HG03575 (cell line): Measurements from ENCODE around the gene OPRL1.

Experiments used
- ATAC-seq: cut with Tn5 transposase; IDR thresholded peaks from one replicate; pipeline ENCODE4 v1.9.1; 2021; ENCODE audit not compliant: unreplicated experiment, insufficient number of reproducible peaks, low FRiP score; ENCODE audit errors: extremely low read depth

The OPRL1 gene

DNA sequence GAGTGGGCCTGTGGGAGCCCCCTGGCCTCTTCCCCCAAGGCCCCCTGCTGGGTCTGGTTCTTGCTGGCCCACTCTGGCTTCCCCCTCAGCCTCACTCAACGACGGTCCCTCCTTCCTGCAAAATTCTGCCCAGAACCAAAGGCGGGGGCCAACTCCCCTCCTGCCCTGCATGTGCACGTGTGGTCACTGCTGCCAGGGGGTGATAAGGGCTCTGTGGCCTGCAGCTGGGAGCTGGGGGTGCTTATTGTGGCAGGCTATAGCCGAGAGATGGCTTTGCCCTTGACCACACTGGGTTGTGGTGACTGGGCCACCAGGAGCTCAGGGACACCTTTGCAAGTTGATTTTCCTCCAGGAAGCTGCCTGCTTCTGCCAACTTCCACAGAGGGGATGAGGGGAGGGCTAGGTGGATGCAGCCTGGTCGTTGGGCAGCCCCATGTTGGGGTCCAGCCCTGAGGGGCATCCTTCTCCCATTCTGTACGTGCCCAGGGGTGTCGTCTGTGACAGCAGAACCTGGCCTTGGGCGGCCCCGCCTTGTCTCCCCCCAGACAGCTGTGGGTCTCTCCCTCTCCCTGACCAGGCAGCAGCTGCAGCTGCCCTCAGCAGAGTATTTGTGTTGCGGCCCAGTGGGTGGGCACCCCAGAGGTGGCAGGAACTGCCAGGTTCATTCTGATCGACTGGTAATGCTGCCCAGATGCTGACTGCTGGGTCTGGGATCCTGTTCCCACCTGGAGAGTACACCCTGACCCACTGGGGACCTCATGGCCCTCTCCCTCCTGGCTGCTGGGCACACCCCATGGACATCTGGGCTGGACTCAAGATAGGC lies 11.3 kb upstream of the OPRL1 start:
- no peak for ATAC-seq

DNA sequence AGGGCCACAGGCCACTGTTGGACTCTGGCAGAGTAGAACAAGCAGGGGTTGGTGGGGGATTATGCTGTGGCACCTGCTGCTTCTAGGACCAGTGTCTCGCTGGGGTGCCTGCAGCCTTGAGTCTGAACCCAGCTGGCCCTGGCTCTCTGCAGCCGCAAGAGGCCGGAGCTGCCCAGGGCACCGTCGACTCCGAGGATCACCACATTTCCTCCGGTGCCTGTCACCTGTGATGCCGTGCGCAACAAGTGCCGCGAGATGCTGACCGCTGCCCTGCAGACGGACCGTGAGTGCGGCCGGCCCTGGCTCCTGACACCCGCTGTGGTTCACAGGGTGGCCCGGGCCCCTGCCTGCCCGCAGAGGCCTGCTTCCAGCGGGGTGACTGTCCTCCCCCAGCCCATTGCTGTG lies 10.7 kb upstream of the OPRL1 start:
- ATAC-seq: no peak

DNA sequence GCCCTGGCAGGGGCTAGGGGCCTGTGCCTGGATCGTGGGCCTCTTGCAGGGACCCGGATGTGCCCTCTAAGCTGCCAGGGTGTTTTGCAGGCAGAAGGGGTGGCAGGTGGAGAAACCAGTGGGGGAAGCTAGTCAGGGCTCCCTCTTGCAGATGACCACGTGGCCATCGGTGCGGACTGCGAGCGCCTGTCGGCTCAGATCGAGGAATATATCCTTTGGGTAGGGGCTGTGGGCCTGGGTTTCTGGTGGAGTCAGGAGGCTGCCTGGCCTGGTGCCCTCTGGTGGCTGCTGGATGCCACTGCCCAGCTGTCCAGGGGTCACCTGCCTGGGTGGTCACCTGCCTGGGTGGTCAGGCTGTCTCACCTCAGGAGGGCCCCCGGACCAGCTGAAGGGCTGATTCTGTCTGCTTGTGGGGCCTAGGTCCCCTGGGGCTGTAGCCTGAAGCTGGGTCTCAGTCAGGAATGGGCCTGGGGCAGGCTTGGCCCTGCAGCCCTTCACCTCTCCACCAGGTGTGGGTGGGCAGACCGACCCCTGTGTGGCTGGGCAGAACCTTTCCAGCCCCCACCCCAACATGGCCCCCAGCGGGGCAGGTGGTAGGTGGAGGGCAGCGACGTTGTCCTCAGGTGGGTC lies 10.2 kb upstream of the OPRL1 start:
- ATAC-seq: no peak

DNA sequence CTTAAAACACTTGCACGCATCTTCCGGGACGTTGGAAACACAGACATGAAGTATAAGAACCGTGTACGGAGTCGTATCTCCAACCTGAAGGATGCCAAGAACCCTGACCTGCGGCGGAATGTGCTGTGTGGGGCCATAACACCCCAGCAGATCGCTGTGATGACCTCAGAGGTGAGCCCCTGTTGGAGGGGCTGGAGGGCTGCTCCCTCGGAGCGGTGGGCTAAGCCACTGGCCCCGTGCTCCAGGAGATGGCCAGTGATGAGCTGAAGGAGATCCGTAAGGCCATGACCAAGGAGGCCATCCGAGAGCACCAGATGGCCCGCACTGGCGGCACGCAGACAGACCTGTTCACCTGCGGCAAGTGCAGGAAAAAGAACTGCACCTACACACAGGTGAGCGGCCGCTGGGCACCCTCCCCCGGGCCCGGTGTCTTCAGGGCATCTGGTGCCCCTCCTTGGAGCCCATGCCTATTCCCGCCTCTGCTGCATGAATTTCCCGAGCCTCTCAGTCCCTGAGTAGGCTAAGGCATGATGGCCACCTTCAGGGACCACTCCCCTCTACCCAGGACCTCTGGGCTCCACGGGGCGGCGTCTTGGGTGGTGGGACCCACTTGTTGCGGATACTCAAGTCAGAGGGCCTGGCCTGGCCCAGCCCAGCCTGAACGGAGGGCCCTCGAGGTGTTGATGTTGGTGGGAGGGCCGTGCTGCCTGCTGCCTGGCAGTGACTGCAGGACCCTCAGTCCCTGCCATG lies 9.5 kb upstream of the OPRL1 start:
- ATAC-seq: no peak

DNA sequence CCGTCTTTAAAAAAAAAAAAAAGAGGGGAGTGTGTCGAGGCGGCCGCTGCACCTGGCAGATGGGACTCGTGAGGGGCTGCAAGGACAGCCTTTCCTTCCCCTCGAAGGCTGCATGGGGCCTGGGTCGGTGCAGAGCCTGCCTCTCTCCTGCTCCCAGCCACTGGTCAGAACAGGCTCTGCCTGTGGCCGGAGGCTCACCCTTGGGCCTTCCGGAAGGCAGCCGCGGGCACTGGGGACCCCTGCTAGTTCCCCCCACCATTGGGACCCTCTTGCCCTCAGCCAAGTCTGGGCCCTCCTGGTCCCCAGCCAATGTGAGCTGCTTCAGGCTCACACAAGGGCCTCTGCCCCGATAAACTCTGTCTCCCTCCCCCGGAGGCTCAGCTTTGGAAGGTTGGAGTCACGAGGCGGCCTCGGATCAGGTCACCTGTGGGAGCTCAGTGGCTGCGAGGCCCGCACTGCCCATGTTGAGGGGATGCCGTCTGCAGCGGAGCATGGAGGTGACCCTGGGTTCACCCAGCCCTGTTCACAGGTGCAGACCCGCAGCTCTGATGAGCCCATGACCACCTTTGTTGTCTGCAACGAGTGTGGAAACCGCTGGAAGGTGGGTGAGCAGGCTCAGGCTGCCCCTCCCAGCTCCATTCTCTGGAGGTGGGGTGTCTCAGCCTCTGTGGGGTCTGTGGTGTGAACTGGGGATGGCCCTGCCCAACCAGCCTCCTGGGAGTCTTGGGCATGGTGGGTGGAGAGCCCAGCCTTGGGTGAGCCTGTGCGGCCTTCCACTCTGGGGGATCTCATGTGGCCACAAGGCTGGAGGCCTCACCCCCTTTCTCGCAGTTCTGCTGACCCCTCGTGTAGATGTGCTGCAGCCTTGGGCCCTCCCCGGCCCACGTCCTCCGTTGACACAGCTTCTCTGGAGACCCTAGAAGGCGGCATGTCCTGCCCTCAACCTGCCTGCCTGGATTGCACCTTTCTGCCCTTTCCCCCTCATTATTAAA lies 8.2 kb upstream of the OPRL1 start:
- ATAC-seq: no peak

DNA sequence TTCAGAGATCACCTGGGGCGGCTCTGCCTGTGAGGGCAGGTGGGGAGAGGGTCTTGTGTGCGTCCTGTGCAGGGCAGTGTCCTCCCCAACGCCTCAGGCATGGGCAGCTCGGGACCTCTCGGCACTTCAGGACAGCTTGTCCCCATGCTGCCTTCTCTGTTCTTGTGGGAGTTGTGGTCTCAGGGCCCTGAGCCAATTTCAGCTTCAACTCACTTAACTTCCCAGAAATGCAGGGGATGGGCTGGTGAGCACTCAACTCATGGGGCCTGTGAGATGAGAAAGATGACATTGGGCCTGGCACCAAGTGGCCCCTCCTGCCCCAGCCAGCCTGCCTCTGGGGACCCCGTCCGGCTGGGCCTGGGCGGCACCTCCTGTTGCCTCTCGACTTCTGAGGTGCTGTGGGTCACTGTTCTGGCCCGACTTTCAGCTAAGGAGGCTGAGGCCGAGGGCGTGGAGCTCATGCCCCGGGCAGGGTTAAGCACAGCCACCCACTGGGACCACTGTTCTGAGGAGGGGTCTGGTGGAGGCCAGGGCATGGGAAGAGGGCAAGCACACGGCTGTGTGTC lies 7.3 kb upstream of the OPRL1 start:
- no peak for ATAC-seq

DNA sequence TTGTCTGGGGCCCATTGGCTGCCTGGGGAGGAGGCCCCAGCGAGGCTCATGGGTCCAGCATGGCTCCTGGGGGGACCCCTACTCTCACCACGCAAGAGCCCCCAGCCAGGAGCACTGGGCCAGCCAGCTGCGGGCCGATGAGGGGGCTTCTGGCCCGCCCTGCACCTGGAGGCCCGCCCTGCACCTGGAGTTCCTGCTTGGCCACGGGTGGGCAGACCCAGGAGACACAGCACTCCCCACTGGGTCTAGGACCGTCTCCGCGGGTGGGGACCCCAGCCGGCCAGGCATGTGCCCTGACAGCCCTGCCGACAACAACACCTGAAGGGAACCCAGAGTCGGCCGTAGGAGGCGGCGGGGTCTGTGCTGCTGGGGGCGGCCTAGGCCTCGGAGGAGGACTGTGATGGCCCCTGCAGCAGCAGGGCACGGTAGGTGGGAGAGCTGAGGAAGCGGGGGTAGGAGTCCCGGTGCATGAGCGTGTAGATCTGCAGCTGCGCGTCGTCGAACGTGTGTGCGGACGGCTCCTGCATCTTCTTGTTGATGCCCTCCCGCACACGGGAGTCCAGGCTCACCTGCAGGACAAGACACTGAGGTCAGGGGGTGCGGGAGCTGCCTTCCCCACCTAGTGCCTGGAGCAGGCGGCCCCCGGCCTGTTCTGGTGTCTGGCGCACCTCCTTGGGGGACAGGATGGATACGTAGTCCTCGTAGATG lies 6.3 kb upstream of the OPRL1 start:
- no peak for ATAC-seq

DNA sequence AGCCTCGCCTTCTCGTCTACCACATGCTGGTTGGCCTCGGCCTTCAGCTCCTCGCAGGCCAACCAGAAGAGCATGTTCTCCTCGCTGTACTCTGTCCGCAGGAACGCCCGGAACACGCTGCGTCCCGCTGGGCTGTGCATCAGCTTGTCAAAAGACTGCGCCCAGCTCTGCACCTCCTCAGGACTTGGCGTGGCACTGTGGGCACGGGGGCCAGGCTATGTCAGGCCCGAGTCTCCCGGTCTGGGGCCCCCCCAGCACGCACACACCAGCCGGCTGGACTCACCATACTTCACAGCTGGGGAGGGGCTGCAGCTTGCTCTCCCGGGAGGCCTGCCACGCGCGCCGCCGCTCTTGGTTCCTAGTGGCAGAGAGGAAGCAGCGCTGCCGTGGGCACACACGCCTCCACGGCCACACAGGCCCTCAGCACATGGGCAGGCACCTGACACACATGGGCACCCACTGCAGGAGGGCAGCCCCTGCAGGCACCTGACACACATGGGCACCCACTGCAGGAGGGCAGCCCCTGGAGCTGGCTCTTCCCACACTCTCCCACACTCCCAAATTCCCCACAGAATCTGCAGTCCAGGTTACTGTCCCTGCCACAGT lies 5.6 kb upstream of the OPRL1 start:
- ATAC-seq: no peak

DNA sequence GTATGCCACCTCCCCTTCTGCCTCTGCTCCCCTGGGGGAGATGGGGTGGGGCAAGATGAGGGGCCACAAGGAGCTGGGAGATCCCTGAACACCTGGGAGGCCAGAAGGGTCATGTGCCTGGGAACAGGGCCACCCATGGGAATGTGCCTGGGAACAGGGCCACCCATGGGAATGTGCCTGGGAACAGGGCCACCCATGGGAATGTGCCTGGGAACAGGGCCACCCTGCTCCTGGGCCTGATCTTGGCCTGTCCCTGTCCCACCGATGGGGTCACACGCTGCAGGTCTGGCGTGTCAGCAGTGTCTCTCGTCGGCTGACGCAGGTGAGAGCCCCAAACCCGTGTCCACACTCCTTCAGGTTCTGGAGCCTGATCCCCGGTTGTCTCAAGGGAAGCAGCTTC lies 4.9 kb upstream of the OPRL1 start:
- no peak for ATAC-seq

DNA sequence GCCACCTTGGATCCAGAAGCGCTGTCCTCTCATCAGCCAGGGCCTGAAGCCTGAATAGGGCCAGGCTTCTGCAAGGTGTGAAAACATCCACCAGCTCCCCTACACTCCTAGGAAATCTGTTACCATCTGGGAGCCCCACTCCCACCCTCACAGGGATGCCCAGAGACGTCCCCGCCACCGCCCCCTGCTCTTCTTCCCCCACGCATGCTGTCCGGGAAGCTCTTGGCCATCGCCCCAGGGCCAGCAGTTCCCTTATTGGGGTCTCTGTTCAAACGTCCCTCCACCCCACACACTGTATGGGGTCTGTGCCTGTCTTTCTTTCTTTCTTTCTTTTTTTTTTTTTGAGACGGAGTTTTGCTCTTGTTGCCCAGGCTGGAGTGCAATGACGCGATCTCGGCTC lies 4.3 kb upstream of the OPRL1 start:
- no peak for ATAC-seq

DNA sequence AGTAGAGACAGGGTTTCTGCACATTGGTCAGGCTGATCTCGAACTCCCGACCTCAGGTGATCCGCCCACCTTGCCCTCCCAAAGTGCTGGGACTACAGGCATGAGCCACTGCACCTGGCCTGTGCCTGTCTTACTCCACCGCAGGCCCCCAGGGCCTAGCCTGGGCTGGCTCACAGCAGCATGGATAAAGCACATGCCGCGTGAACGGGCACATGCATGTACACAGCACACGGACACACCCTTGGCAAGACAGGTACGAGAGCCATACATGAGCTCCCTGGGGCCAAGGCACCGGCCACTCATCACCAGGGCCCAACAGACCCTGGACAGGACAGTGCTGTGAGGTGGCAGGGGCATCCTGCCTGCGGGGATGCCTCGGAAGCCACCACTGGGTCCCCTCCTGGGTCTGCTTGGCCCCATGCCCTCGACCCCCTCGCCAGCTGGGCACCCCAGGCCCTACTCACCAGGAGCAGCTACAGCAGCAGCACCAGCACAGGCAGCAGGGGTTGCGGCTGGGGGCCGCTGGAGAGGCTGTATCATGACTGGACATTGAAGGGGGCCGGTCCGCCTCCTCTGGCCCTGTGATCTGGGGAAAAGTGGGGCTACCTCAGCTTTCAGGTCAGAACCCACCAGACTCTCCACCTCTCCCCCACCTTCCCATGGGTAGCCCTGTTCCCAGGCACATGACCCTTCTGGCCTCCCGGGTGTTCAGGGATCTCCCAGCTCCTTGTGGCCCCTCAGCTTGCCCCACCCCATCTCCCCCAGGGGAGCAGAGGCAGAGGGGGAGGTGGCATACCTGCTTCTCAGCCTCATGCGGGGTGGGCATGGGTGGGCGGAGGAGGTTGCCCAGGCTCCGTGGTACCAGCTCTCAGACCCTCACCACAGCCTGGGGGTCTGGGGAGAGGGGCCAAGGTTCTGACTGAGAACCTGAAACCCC lies 3.6 kb upstream of the OPRL1 start:
- ATAC-seq: no peak

DNA sequence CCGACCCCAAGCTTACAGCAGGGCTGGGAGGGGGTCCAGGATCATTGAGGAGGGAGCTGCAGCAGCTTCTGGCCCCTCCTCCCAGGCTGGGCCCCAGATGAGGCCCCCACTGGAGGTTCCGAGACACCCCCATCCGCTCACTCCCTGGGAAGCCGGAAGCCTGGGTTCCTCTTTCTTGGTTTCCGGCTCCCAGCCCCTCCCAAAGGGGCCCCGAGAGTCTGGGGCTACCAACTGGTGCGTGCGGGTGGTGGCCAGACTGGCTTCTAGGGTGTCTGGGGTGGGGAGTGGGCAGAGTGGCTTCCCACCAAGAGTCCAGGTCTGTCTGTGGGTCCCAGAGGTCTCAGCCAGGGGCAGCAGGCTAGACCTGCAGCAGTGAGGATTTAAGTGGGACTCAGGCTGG lies 2.8 kb upstream of the OPRL1 start:
- ATAC-seq: no peak

DNA sequence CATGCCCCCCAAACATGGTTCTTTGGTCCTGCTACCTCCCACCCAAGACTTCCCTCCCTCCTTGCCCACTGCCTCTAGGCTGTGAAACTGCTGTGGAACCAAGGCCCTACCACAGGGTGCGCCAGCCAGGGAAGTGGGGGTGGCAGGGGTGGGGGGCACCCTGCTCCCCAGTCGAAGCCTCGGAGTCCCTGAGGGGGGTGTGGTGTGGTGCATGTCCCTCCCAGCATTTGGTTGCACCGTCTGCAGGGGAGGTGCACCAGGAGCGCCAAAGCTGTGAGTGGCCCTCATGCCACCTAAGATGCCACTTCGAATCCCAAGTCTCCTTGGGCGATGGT lies 2.4 kb upstream of the OPRL1 start:
- no peak for ATAC-seq

DNA sequence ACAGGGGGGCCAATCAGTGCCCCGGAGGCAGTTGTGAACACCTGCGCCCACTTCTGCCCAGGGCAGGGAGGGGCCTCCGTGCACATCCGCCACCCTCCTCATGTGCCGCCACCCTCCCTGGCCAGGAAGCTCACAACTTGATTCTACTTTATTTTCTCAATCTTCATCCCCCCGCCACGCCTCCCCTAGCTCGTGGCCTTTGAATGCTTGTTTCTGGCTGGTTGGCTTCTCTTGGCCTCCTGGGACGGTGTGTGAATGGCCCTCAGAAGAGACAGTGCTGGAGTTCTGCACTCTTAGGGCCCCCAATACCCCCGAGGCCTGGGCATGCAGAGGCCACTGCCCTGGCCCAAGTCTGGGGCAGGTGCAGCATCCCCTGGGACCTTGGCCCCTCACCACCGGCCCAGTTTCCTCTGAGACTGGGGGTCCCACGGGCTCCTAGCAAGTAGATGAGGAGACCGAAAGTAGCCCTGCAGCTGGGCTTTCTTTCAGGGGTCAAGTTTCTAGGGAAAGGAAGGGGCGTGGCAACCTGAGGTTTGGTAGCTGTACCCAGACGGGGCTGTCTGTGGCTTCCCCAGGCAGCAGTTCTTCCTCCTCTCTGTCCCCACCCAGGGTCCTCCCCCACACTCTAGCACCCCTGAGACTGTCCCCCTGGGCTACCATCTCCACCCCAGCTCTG lies 1.9 kb upstream of the OPRL1 start:
- ATAC-seq: no peak

DNA sequence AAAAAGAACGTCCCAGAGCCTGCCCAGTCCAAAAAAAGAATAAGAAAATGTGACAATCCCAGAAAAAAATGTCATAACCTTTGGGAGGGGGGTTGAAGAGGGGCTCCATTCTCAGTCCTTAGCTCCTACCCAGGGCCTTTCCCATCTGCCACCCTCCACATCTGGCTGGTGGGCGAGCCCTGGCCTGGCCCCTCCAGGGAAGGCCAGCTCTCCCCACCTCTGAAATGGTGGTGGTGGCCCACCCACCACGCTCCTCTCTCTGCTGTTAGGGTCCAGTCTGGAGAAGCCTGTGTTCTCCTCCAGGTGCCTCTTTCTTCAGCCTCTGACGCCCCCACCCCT lies 979 bp upstream of the OPRL1 start:
- no peak for ATAC-seq

DNA sequence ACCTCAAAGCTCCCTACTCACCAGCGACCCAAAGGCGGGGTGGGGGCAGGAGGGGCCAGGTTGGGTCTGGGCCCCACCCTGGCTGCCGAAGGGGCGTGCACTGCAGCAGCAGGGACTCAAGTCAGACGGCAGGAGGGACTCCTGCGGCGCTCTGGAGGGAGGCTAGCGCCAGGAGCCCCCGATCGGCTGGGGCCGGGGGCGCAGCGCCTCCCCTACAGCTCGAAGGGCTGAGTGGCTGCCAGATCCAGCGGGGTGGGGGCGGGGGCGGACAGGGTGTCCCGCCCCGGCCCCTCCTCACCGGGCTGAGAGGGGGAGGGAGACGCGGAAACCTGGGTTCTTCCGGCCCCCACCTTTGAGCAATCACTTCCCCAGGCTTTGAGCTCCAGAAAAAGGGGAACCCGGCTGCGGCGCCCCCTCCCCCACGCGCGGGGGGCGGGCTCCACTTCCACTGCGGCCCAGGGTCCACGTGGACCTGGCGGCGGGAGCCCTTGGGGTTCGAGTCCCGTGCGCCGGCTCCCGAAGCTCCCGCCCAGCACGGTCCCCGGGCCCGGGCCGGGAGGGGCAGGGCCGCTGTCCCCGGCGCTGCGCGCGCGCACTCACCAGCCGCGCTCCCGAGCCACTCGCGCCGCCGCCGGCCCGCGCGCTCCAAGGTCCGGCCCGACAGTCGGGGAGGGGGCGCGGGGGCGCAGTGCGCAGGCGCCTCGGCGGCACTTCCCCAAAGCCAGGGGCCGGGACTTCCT lies 439 bp upstream of the OPRL1 start, which contains the start of gene RGS19:
RGS19 (minus strand) TSS at position 246 of the 740 bp plus-strand sequence. CDS start 2,632 bp downstream, outside the sequence.
- no peak for ATAC-seq
